AG09319 (cell line): ENCODE measurements around the gene BIVM.

Experiments
- DNase-seq: peaks from one replicate; pipeline ENCODE4 v3.0.0-alpha.2; 2010; ENCODE audit warnings: low read depth; ENCODE audit errors: extremely low read depth
- TF ChIP-seq, protein P1 (sequence below): IDR thresholded peaks from 2 replicates; pipeline ENCODE4 v1.5.1; 2011; ENCODE audit warnings: low read depth, mild to moderate bottlenecking, inconsistent platforms, low read length, moderate library complexity

BIVM gene

DNA sequence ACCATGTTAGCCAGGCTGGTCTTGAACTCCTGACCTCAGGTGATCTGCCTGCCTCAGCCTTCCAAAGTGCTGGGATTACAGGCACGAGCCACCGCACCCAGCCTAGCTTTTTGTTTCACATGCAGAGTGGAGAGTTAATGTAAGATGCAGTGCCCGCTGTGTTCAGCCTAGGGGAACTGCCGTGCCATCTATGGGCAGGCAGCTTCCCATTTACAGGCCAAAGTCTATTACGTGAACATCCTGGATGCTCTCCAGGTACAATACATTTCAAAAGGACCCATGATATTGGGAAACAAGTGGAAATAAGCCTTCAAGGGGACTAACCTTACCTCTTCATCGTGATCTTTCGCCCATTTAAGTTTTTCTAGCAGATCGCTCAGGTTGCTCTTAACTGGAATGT is 10.2 kb upstream of the BIVM start:
- TF ChIP-seq, protein P1, sequence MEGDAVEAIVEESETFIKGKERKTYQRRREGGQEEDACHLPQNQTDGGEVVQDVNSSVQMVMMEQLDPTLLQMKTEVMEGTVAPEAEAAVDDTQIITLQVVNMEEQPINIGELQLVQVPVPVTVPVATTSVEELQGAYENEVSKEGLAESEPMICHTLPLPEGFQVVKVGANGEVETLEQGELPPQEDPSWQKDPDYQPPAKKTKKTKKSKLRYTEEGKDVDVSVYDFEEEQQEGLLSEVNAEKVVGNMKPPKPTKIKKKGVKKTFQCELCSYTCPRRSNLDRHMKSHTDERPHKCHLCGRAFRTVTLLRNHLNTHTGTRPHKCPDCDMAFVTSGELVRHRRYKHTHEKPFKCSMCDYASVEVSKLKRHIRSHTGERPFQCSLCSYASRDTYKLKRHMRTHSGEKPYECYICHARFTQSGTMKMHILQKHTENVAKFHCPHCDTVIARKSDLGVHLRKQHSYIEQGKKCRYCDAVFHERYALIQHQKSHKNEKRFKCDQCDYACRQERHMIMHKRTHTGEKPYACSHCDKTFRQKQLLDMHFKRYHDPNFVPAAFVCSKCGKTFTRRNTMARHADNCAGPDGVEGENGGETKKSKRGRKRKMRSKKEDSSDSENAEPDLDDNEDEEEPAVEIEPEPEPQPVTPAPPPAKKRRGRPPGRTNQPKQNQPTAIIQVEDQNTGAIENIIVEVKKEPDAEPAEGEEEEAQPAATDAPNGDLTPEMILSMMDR, result no peak
- DNase-seq, result no peak

- no peak for DNase-seq
- TF ChIP-seq, protein P1, result no peak
Observed at GRCh38 chr13:102792396-102792795, 6.5 kb upstream of the BIVM start.

DNA sequence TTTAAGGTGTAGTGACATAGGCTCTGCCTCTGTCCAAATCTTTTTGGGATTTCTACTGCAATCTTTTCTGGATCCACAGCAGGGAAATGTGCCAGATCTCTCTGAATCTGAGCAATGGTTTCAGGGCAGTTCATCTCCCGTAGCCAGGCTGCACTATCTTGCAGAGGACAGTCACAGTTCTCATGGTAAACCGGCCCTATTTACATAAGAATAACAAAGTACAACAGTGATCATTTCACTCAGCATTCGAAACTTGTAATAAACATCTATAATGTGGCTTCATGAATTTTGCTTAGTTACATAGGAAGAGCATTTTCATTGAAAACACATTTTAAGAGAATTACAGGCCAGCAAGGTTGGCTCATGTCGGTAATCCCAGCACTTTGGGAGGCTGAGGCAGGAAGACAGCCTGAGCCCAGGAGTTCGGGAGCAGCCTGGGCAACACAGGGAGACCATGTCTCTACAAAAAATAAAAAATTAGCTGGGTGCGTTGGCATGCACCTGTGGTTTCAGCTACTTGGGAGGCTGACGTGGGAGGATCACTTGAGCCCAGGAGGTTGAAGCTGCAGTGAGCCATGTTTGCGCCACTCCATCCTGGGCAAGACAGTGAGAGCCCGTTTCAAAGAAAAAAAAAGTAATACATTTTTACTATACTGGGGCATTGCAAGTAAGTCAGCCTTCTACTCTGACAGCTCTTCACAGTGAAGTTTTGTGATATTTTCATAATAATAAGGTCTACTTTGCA is 5.1 kb upstream of the BIVM start:
- TF ChIP-seq, protein P1, result no peak

GRCh38 chr13:102799426-102800144 is 666 bp downstream of the BIVM start:
- TF ChIP-seq, protein P1, result no peak
- DNase-seq, result no peak

More for the DNA sequence above, 5.1 kb upstream of the BIVM start:
- DNase-seq, result no peak

GRCh38 chr13:102800145-102801041 is 1.5 kb downstream of the BIVM start:
- TF ChIP-seq, protein P1, result peak; percentile 70
- peak; percentile 46 for DNase-seq

DNA sequence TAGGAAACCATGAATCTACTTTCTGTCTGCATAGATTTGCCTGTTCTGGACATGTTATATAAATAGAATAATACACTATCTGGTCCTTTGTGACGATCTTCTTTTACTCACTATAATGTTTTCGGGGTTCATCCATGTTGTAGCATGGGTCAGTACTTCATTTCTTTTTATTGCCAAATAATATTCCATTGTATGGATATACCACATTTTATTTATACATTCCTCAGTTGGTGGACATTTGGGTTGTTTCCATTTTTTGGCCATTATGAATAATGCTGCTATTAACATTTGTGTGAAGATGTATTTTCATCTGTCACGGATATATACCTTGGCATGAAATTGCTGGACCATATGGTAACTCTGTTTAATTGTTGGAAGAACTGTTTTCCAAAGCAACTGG is 6.8 kb downstream of the BIVM start:
- TF ChIP-seq, protein P1, result no peak
- DNase-seq, result no peak
